Loucy (cell line): ENCODE measurements around the gene HTR2B.
"Not testable (repeated sequence)": the region's sequence is repeated elsewhere in the genome, so short reads cannot be mapped to it uniquely, and the experiment has no call there.

Source experiments
- H2AFZ ChIP-seq: fragments of 200-600 bp; sonication (generic); 2 replicates; pipeline ENCODE4 v1.6.0; 2016; ENCODE audit warnings: antibody characterized with exemption, mild to moderate bottlenecking, low read length, moderate library complexity
- H3F3A ChIP-seq: fragments of 200-600 bp; 2 replicates; pipeline ENCODE4 v1.6.0; 2016; ENCODE audit warnings: antibody characterized with exemption, low read depth, mild to moderate bottlenecking
- H3K27me3 ChIP-seq: fragments of 200-600 bp; sonication (generic); 2 replicates; pipeline ENCODE4 v1.6.1; 2014; ENCODE audit warnings: low read length, mild to moderate bottlenecking; ENCODE audit not compliant: insufficient read depth, poor library complexity, severe bottlenecking
- H3K36me3 ChIP-seq: fragments of 200-600 bp; sonication (generic); 2 replicates; pipeline ENCODE4 v1.6.1; 2016; ENCODE audit warnings: low read length; ENCODE audit not compliant: insufficient read depth
- H3K4me1 ChIP-seq: fragments of 200-600 bp; sonication (generic); 2 replicates; pipeline ENCODE4 v1.5.1; 2014; ENCODE audit warnings: low read length, mild to moderate bottlenecking; ENCODE audit not compliant: insufficient read depth, poor library complexity, severe bottlenecking
- H3K4me2 ChIP-seq: fragments of 200-600 bp; sonication (generic); 2 replicates; pipeline ENCODE4 v1.6.0; 2014; ENCODE audit warnings: antibody characterized with exemption, low read length, low read depth, mild to moderate bottlenecking; ENCODE audit not compliant: poor library complexity, severe bottlenecking
- H3K4me3 ChIP-seq: fragments of 200-600 bp; sonication (generic); 2 replicates; pipeline ENCODE4 v1.5.1; 2014; ENCODE audit warnings: low read length, mild to moderate bottlenecking, mixed read lengths; ENCODE audit not compliant: poor library complexity, severe bottlenecking
- H3K79me2 ChIP-seq: fragments of 200-600 bp; sonication (generic); 2 replicates; pipeline ENCODE4 v1.6.1; 2014; ENCODE audit warnings: low read length; ENCODE audit not compliant: insufficient read depth
- H3K9ac ChIP-seq: fragments of 200-600 bp; sonication (generic); 2 replicates; pipeline ENCODE4 v1.6.0; 2014; ENCODE audit warnings: mild to moderate bottlenecking, low read depth, low read length, moderate library complexity; ENCODE audit not compliant: poor library complexity, severe bottlenecking
- H3K9me2 ChIP-seq: fragments of 200-600 bp; sonication (generic); replicated peaks from 2 replicates; pipeline ENCODE4 v1.6.1; 2016; ENCODE audit warnings: low read depth, low read length, mixed read lengths
- H3K9me3 ChIP-seq: fragments of 200-600 bp; sonication (generic); 2 replicates; pipeline ENCODE4 v1.6.1; 2014; ENCODE audit warnings: mild to moderate bottlenecking, antibody characterized with exemption, low read length, low read depth; ENCODE audit not compliant: insufficient read depth
- H4K20me1 ChIP-seq: fragments of 200-600 bp; sonication (generic); 2 replicates; pipeline ENCODE4 v1.6.0; 2014; ENCODE audit warnings: antibody characterized with exemption, low read length, mild to moderate bottlenecking; ENCODE audit not compliant: insufficient read depth, poor library complexity, severe bottlenecking
- CTCF ChIP-seq: fragments of 200-600 bp; sonication (generic); conservative IDR thresholded peaks from 2 replicates; pipeline ENCODE4 v1.5.1; 2014; ENCODE audit warnings: mild to moderate bottlenecking, antibody characterized with exemption, low read length
- EZH2phosphoT487 ChIP-seq: fragments of 200-600 bp; IDR thresholded peaks from 2 replicates; pipeline ENCODE4 v1.6.1; 2018; ENCODE audit warnings: antibody characterized with exemption, mild to moderate bottlenecking, moderate library complexity, borderline replicate concordance

Gene HTR2B

GRCh38 chr2:231102772-231103171 is 22.1 kb downstream of the HTR2B start:
- TF ChIP-seq CTCF: no peak
- TF ChIP-seq EZH2phosphoT487: no peak
- Histone ChIP-seq H3K4me3 (no peak overlapping the region), H2AFZ (no peak overlapping the region), H3K9me2 (no peaks in the 10 kb centered on the region), H3K36me3 (peaks cover 32% of the 10 kb centered on the region; the same call in 1 of the 2 replicates), H3K9me3 (peaks cover 8% of the 10 kb centered on the region; the same call in 1 of the 2 replicates), H3K4me1 (peaks cover 9% of the 10 kb centered on the region), H3K9ac (no peak overlapping the region), H3K79me2 (no peaks in the 10 kb centered on the region), H3F3A (no peaks in the 10 kb centered on the region), H3K27me3 (no peaks in the 10 kb centered on the region), H3K4me2 (no peak overlapping the region), H4K20me1 (peaks cover 6% of the 10 kb centered on the region)

GRCh38 chr2:231100990-231101389 is 23.9 kb downstream of the HTR2B start:
- Histone ChIP-seq H3K36me3 (peaks cover 31% of the 10 kb centered on the region; the same call in 1 of the 2 replicates), H3K4me2 (no peak overlapping the region), H3K4me1 (peaks cover 9% of the 10 kb centered on the region), H3K9me3 (peaks cover 8% of the 10 kb centered on the region; the same call in 1 of the 2 replicates), H3K4me3 (no peak overlapping the region), H3K9ac (no peak overlapping the region), H3F3A (no peaks in the 10 kb centered on the region), H3K9me2 (no peaks in the 10 kb centered on the region), H2AFZ (no peak overlapping the region), H3K79me2 (no peaks in the 10 kb centered on the region), H4K20me1 (peaks cover 6% of the 10 kb centered on the region), H3K27me3 (no peaks in the 10 kb centered on the region)
- TF ChIP-seq CTCF (no peak), EZH2phosphoT487 (no peak)

- not testable (repeated sequence) for H4K20me1 ChIP-seq, H2AFZ ChIP-seq, H3K27me3 ChIP-seq, H3F3A ChIP-seq, H3K9me3 ChIP-seq, H3K9ac ChIP-seq, H3K9me2 ChIP-seq, H3K79me2 ChIP-seq, H3K4me1 ChIP-seq, H3K4me3 ChIP-seq, H3K4me2 ChIP-seq
- peaks cover 32% of the 10 kb centered on the region; the same call in 1 of the 2 replicates for H3K36me3 ChIP-seq
Measured at GRCh38 chr2:231100321-231100720, 24.5 kb downstream of the HTR2B start.

- Histone ChIP-seq H3K36me3 (peaks cover 34% of the 10 kb centered on the region; the same call in 1 of the 2 replicates), H4K20me1 (peaks cover 10% of the 10 kb centered on the region)
Measured at GRCh38 chr2:231099918-231100317, 24.9 kb downstream of the HTR2B start.

More at GRCh38 chr2:231099918-231100317, 24.9 kb downstream of the HTR2B start:
- Histone ChIP-seq H3K4me2 (no peak overlapping the region), H3K4me3 (no peak overlapping the region), H3K79me2 (no peaks in the 10 kb centered on the region), H2AFZ (no peak overlapping the region), H3K9me2 (no peaks in the 10 kb centered on the region), H3K9ac (no peak overlapping the region), H3K27me3 (no peaks in the 10 kb centered on the region), H3K4me1 (peaks cover 9% of the 10 kb centered on the region), H3K9me3 (peaks cover 8% of the 10 kb centered on the region; the same call in 1 of the 2 replicates), H3F3A (no peaks in the 10 kb centered on the region)
- TF ChIP-seq EZH2phosphoT487 (no peak), CTCF (peak; percentile 24)
